ENCODE measurements around the gene METTL24. TPM values are rescaled to one million over a fixed set of nuclear protein-coding genes. Genes with fewer than 3 reads are reported as not detected.

METTL24 gene
- total RNA-seq, 1 experiment from 2014 or later = not detected

DNA sequence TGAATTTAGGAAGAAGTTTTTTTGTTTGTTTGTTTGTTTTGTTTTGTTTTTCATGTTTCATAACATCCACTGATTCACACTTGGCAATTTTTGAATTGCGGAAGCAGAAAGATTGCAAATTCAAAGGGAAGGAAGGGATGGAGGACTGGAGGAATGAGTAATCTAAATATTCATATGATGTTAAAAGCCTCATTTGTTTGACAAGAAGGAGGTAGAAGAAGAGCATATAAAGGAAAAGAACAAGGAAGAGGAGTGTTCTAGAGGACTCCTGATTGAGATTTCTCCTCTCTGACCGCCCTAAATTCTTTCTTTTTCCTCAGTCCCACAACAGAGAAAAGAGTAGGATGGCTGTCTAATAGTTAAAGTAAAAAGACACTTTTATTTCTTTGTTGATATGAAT is 88.5 kb downstream of the METTL24 start:
- H3K4me1 ChIP-seq (replicated peaks; ENCODE audit: insufficient read depth) = no peaks in the 10 kb centered on the region
- no peak overlapping the region for H2AFZ ChIP-seq
- H3K27ac ChIP-seq = no peak overlapping the region
- no peak for DNase-seq
- intact Hi-C loops (cut with micrococcal nuclease; ENCODE audit: unreplicated experiment) = no loop called here
- no peaks in the 10 kb centered on the region for H3K79me2 ChIP-seq (ENCODE audit: low read depth)
- H3K36me3 ChIP-seq (ENCODE audit: low read depth) = no peaks in the 10 kb centered on the region
- no TSS peak for BruUV-seq (replicated peaks)
- H4K20me1 ChIP-seq (ENCODE audit: insufficient read depth) = no peaks in the 10 kb centered on the region
- no peaks in the 10 kb centered on the region for H3K9me3 ChIP-seq (ENCODE audit: insufficient read depth, low read depth)
- H3F3A ChIP-seq (ENCODE audit: insufficient read depth, low read depth) = no peaks in the 10 kb centered on the region
- H3K27me3 ChIP-seq (ENCODE audit: insufficient read depth, low read depth) = no peaks in the 10 kb centered on the region; the same call in 1 of the 2 replicates
- no peak overlapping the region for H3K4me3 ChIP-seq
- ChIA-PET POLR2A (ENCODE audit: unreplicated experiment) (no interaction called here), CTCF (no interaction called here)
- no peak for TF ChIP-seq EZH2 (IDR thresholded peaks at IDR 0.05; ENCODE audit: low read depth)
- H3K4me2 ChIP-seq = no peak overlapping the region
- H3K9me2 ChIP-seq (ENCODE audit: insufficient read depth) = no peaks in the 10 kb centered on the region

GRCh38 chr6:110266996-110267395 is 91.2 kb downstream of the METTL24 start:
- no peaks in the 10 kb centered on the region for H3F3A ChIP-seq (ENCODE audit: insufficient read depth, low read depth)
- BruUV-seq (replicated peaks) = no TSS peak
- POLR2A ChIA-PET (ENCODE audit: unreplicated experiment) = no interaction called here
- no peak overlapping the region for H3K4me2 ChIP-seq
- H3K9me3 ChIP-seq (ENCODE audit: insufficient read depth, low read depth) = no peaks in the 10 kb centered on the region
- H4K20me1 ChIP-seq (ENCODE audit: insufficient read depth) = no peaks in the 10 kb centered on the region
- DNase-seq = no peak
- no peak overlapping the region for H2AFZ ChIP-seq
- no peak overlapping the region for H3K4me3 ChIP-seq
- no peak overlapping the region for H3K27ac ChIP-seq
- H3K36me3 ChIP-seq (ENCODE audit: low read depth) = no peaks in the 10 kb centered on the region
- no peaks in the 10 kb centered on the region for H3K4me1 ChIP-seq (replicated peaks; ENCODE audit: insufficient read depth)
- no peaks in the 10 kb centered on the region for H3K79me2 ChIP-seq (ENCODE audit: low read depth)
- H3K27me3 ChIP-seq (ENCODE audit: insufficient read depth, low read depth) = peaks cover 6% of the 10 kb centered on the region; the same call in 1 of the 2 replicates
- CTCF ChIA-PET = no interaction called here
- intact Hi-C loops (cut with micrococcal nuclease; ENCODE audit: unreplicated experiment) = no loop called here
- H3K9me2 ChIP-seq (ENCODE audit: insufficient read depth) = no peaks in the 10 kb centered on the region
- TF ChIP-seq, protein P1, sequence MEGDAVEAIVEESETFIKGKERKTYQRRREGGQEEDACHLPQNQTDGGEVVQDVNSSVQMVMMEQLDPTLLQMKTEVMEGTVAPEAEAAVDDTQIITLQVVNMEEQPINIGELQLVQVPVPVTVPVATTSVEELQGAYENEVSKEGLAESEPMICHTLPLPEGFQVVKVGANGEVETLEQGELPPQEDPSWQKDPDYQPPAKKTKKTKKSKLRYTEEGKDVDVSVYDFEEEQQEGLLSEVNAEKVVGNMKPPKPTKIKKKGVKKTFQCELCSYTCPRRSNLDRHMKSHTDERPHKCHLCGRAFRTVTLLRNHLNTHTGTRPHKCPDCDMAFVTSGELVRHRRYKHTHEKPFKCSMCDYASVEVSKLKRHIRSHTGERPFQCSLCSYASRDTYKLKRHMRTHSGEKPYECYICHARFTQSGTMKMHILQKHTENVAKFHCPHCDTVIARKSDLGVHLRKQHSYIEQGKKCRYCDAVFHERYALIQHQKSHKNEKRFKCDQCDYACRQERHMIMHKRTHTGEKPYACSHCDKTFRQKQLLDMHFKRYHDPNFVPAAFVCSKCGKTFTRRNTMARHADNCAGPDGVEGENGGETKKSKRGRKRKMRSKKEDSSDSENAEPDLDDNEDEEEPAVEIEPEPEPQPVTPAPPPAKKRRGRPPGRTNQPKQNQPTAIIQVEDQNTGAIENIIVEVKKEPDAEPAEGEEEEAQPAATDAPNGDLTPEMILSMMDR (conservative IDR thresholded peaks at IDR 0.05) = no peak
- no peak for TF ChIP-seq EZH2 (IDR thresholded peaks at IDR 0.05; ENCODE audit: low read depth)

- Histone ChIP-seq H3K36me3 (ENCODE audit: low read depth) (no peaks in the 10 kb centered on the region), H3F3A (ENCODE audit: insufficient read depth, low read depth) (no peaks in the 10 kb centered on the region), H3K4me3 (no peak overlapping the region), H3K4me2 (no peak overlapping the region), H2AFZ (no peak overlapping the region), H3K27ac (no peak overlapping the region), H3K79me2 (ENCODE audit: low read depth) (no peaks in the 10 kb centered on the region), H3K4me1 (replicated peaks; ENCODE audit: insufficient read depth) (no peaks in the 10 kb centered on the region), H3K9me2 (ENCODE audit: insufficient read depth) (no peaks in the 10 kb centered on the region), H3K27me3 (ENCODE audit: insufficient read depth, low read depth) (peaks cover 6% of the 10 kb centered on the region; the same call in 1 of the 2 replicates), H3K9me3 (ENCODE audit: insufficient read depth, low read depth) (no peaks in the 10 kb centered on the region), H4K20me1 (ENCODE audit: insufficient read depth) (no peaks in the 10 kb centered on the region)
- no TSS peak for BruUV-seq (replicated peaks)
- POLR2A ChIA-PET (ENCODE audit: unreplicated experiment) = no interaction called here
- TF ChIP-seq, protein P1 (conservative IDR thresholded peaks at IDR 0.05) = no peak
- TF ChIP-seq EZH2 (IDR thresholded peaks at IDR 0.05; ENCODE audit: low read depth) = no peak
- DNase-seq = no peak
- CTCF ChIA-PET = no interaction called here
- intact Hi-C loops (cut with micrococcal nuclease; ENCODE audit: unreplicated experiment) = no loop called here
Observed at GRCh38 chr6:110265273-110265672, 92.9 kb downstream of the METTL24 start.

DNA sequence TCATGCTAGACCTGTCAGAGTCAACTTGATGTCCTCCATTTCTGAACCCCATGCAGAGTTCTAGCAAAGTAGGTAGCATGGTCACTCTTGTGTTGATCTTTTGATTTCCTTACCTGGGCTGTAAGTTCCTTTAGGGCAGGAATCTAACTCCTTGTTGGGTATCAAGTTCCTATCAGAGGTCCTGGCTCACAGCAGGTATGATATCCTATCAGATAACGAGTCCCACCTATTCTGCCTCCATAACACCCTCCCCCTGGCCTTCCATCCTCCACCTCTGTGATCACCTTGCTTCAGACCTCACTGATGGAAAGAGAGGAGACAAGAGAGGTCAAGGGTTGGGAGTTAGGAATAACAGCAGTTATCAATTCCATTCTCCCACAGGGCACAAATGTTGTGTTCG is 101.8 kb downstream of the METTL24 start:
- TF ChIP-seq, protein P1 (conservative IDR thresholded peaks at IDR 0.05) = no peak
- TF ChIP-seq EZH2 (IDR thresholded peaks at IDR 0.05; ENCODE audit: low read depth) = no peak
- BruUV-seq (replicated peaks) = no TSS peak
- H3F3A ChIP-seq (ENCODE audit: insufficient read depth, low read depth) = no peaks in the 10 kb centered on the region
- no peak overlapping the region for H3K4me3 ChIP-seq
- no peak overlapping the region for H3K4me2 ChIP-seq
- no peak overlapping the region for H2AFZ ChIP-seq
- no peaks in the 10 kb centered on the region for H3K4me1 ChIP-seq (replicated peaks; ENCODE audit: insufficient read depth)
- H3K27me3 ChIP-seq (ENCODE audit: insufficient read depth, low read depth) = peaks cover 5% of the 10 kb centered on the region; the same call in 1 of the 2 replicates
- POLR2A ChIA-PET (ENCODE audit: unreplicated experiment) = no interaction called here
- no peak overlapping the region for H3K27ac ChIP-seq
- H3K9me2 ChIP-seq (ENCODE audit: insufficient read depth) = no peaks in the 10 kb centered on the region
- H3K79me2 ChIP-seq (ENCODE audit: low read depth) = no peaks in the 10 kb centered on the region
- CTCF ChIA-PET = no interaction called here
- no peak for DNase-seq
- no peaks in the 10 kb centered on the region for H3K36me3 ChIP-seq (ENCODE audit: low read depth)
- intact Hi-C loops (cut with micrococcal nuclease; ENCODE audit: unreplicated experiment) = no loop called here
- no peaks in the 10 kb centered on the region for H3K9me3 ChIP-seq (ENCODE audit: insufficient read depth, low read depth)
- no peaks in the 10 kb centered on the region for H4K20me1 ChIP-seq (ENCODE audit: insufficient read depth)

Data from PC-9 (cell line).